K562 (cell line): ENCODE data around the gene ASIC3. TPM values are rescaled to one million over a fixed set of nuclear protein-coding genes. Genes with fewer than 3 reads are reported as not detected.

Experiments
- CBX5 ChIP-seq: IDR thresholded peaks from 2 replicates; pipeline ENCODE4 v1.6.1; 2014; ENCODE audit warnings: low read depth, borderline replicate concordance
- CCAR2 ChIP-seq: fragments of 200-400 bp; formaldehyde crosslinking; IDR thresholded peaks from 2 replicates; pipeline ENCODE4 v1.6.1; 2017; ENCODE audit warnings: mild to moderate bottlenecking, low read depth, low read length
- EHMT2 ChIP-seq: fragments of 450-650 bp; IDR thresholded peaks from 2 replicates; pipeline ENCODE4 v1.6.1; 2018; ENCODE audit warnings: antibody characterized with exemption
- ELF2 ChIP-seq: fragments of 250-450 bp; sonication (Bioruptor Pico); IDR thresholded peaks from 2 replicates; pipeline ENCODE4 v1.5.0; 2021; ENCODE audit warnings: mild to moderate bottlenecking
- ETV1 ChIP-seq: fragments of 450-650 bp; conservative IDR thresholded peaks from 2 replicates; pipeline ENCODE4 v1.6.1; 2016; ENCODE audit warnings: missing genetic modification characterization, control low read depth, low read depth, missing compliant biosample characterization
- EZH2 ChIP-seq: IDR thresholded peaks from 2 replicates; pipeline ENCODE4 v1.6.1; 2012; ENCODE audit warnings: low read depth, mild to moderate bottlenecking, inconsistent platforms, low read length, borderline replicate concordance
- KAT7 ChIP-seq: sonication (generic); formaldehyde crosslinking; IDR thresholded peaks from 2 replicates; pipeline ENCODE4 v1.8.0; 2022; ENCODE audit warnings: missing genetic modification reagents, mild to moderate bottlenecking, borderline replicate concordance
- KAT8 ChIP-seq: fragments of 450-650 bp; IDR thresholded peaks from 2 replicates; pipeline ENCODE4 v1.6.1; 2016; ENCODE audit warnings: low read depth, mild to moderate bottlenecking
- KHSRP ChIP-seq: fragments of 450-650 bp; IDR thresholded peaks from 2 replicates; pipeline ENCODE4 v1.6.1; 2017
- KLF6 ChIP-seq: fragments of 250-450 bp; sonication (Bioruptor Pico); IDR thresholded peaks from 2 replicates; pipeline ENCODE4 v1.4.0; 2020; ENCODE audit warnings: mild to moderate bottlenecking, moderate library complexity, borderline replicate concordance
- NFIX ChIP-seq: fragments of 250-450 bp; sonication (Bioruptor Pico); IDR thresholded peaks from 2 replicates; pipeline ENCODE4 v1.4.0; 2020; ENCODE audit warnings: low read depth, mild to moderate bottlenecking, moderate library complexity
- POLR2AphosphoS5 ChIP-seq: IDR thresholded peaks from 2 replicates; pipeline ENCODE4 v1.6.1; 2011; ENCODE audit warnings: mild to moderate bottlenecking, low read depth, low read length, moderate library complexity; ENCODE audit not compliant: control insufficient read depth, insufficient read depth
- PTBP1 ChIP-seq: fragments of 200-400 bp; formaldehyde crosslinking; IDR thresholded peaks from 2 replicates; pipeline ENCODE4 v1.6.1; 2017; ENCODE audit warnings: low read depth, low read length
- SMARCB1 ChIP-seq: IDR thresholded peaks from 2 replicates; pipeline ENCODE4 v1.6.1; 2011; ENCODE audit warnings: improper control_type of control experiment, low read depth; ENCODE audit not compliant: insufficient read length
- STAG1 ChIP-seq: sonication (generic); formaldehyde crosslinking; IDR thresholded peaks from 2 replicates; pipeline ENCODE4 v1.5.0; 2020; ENCODE audit warnings: missing genetic modification reagents, borderline replicate concordance
- TRIM24 ChIP-seq, 2 experiments: fragments of 450-650 bp; IDR thresholded peaks; 2 replicates each; pipeline ENCODE4 v1.6.1; 2016
- ZBTB17 ChIP-seq: fragments of 450-650 bp; formaldehyde crosslinking; IDR thresholded peaks from 2 replicates; pipeline ENCODE4 v1.4.0; 2020; ENCODE audit warnings: mild to moderate bottlenecking
- ZNF551 ChIP-seq: fragments of 250-450 bp; sonication (Bioruptor Pico); IDR thresholded peaks from 2 replicates; pipeline ENCODE4 v1.5.0; 2021; ENCODE audit warnings: mild to moderate bottlenecking, moderate library complexity
- ZNF764 ChIP-seq: fragments of 250-450 bp; sonication (Bioruptor Pico); IDR thresholded peaks from 2 replicates; pipeline ENCODE4 v1.4.0; 2020; ENCODE audit warnings: low read depth, mild to moderate bottlenecking, moderate library complexity
- polyA plus RNA-seq, 8 experiments: library from polyadenylated mRNA; depleted of rRNA in 4 of 8; stranded (reverse) in 5 of 8; unstranded in 3 of 8; fragments of >200 nt; fragmentation: Nextera tagmentation in 2 of 8; fragmentation: Illumina TruSeq in 1 of 8; extraction: Ambion mirVana in 2 of 8; extraction: Trizol in 1 of 8; gene quantifications; 2 replicates each; pipeline versions ENCODE4 v1.2.1 to v1.2.3, GENCODE V29; 2011 to 2014; ENCODE audit warnings: inconsistent platforms in 1 of 8, missing spikeins in 1 of 8
- total RNA-seq, 7 experiments: library from RNA; depleted of rRNA in 6 of 7; stranded (reverse); fragments of >200 nt in 6 of 7; fragmentation: Illumina TruSeq in 2 of 7; extraction: Trizol in 2 of 7; gene quantifications; 2 replicates each; pipeline versions ENCODE4 v1.2.1 to v1.2.3, GENCODE V29; 2011 to 2021; ENCODE audit warnings: low replicate concordance in 1 of 7
- TF ChIP-seq, protein P1 (sequence below), 2 experiments: fragments of 450-650 bp in 1 of 2; sonication (generic) in 1 of 2; formaldehyde crosslinking; conservative IDR thresholded peaks; 2 replicates each; pipeline versions ENCODE4 v1.4.0 to v1.8.1; 2020 to 2022; ENCODE audit warnings: mild to moderate bottlenecking in 1 of 2, missing genetic modification reagents in 1 of 2
- TF ChIP-seq, protein P2 (sequence below): fragments of 250-450 bp; sonication (Bioruptor Pico); IDR thresholded peaks from 2 replicates; pipeline ENCODE4 v1.8.0; 2021; ENCODE audit warnings: moderate library complexity, mild to moderate bottlenecking, inconsistent platforms
- TF ChIP-seq, protein P3 (sequence below): fragments of 450-650 bp; formaldehyde crosslinking; IDR thresholded peaks from 2 replicates; pipeline ENCODE4 v1.4.0; 2020; ENCODE audit warnings: mild to moderate bottlenecking, moderate library complexity
- TF ChIP-seq, protein P4 (sequence below): fragments of 450-650 bp; IDR thresholded peaks from 2 replicates; pipeline ENCODE4 v1.6.1; 2018; ENCODE audit not compliant: partially characterized antibody

ASIC3 gene
- total and polyA plus RNA-seq, 9 of the 15 experiments (the other 6 are each of a cell fraction or from before 2014, with no cell fraction given) = 0.11 to 5.0 (median 0.87) TPM

DNA sequence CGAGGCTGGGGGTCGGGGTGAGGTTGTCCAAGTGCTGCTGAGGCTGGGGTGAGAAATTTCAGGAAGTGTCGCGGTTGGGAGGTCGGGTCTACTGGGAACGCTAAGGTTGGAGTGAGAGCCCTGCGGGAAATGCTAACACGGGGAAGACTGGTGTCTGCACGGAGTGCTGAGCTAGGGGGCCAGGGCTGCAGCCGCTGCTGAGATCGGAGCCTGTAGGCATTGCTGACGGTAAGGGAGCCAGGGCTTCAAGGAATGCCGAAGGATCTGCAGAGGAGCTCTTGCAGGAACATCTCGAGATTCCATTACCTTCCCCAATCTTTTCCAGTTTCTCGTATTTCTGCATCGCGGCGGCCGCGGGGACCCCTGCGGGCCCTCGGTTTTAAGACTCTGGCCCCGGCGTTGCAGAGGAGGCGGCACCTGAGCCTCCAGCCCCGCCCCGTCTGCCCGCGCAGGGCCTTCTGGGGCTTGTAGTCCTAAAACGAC, 9.2 kb downstream of the ASIC3 start, which contains the start of gene CDK5 (continued):
- TF ChIP-seq ZBTB17 (no peak), KAT7 (no peak), TRIM24 (IDR thresholded peaks at IDR 0.05) (no peak), KLF6 (0 out of 2 replicates have a peak, but pooled peaks have one; percentile 7), KAT8 (no peak), NFIX (CRISPR knock-in tag) (no peak), POLR2AphosphoS5 (no peak), EZH2 (no peak), ETV1 (tag) (no peak), EHMT2 (no peak), CCAR2 (no peak), SMARCB1 (no peak), CBX5 (no peak), PTBP1 (no peak), ZNF551 (CRISPR knock-in tag) (no peak), ELF2 (CRISPR knock-in tag) (no peak), STAG1 (CRISPR knock-in tag) (peak; percentile 25; the same call in 1 of the 2 replicates), KHSRP (no peak), ZNF764 (CRISPR knock-in tag) (no peak)
- TF ChIP-seq, protein P1, sequence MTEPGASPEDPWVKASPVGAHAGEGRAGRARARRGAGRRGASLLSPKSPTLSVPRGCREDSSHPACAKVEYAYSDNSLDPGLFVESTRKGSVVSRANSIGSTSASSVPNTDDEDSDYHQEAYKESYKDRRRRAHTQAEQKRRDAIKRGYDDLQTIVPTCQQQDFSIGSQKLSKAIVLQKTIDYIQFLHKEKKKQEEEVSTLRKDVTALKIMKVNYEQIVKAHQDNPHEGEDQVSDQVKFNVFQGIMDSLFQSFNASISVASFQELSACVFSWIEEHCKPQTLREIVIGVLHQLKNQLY (CRISPR knock-in tag; conservative IDR thresholded peaks at IDR 0.05) = no peak
- TF ChIP-seq, protein P2, sequence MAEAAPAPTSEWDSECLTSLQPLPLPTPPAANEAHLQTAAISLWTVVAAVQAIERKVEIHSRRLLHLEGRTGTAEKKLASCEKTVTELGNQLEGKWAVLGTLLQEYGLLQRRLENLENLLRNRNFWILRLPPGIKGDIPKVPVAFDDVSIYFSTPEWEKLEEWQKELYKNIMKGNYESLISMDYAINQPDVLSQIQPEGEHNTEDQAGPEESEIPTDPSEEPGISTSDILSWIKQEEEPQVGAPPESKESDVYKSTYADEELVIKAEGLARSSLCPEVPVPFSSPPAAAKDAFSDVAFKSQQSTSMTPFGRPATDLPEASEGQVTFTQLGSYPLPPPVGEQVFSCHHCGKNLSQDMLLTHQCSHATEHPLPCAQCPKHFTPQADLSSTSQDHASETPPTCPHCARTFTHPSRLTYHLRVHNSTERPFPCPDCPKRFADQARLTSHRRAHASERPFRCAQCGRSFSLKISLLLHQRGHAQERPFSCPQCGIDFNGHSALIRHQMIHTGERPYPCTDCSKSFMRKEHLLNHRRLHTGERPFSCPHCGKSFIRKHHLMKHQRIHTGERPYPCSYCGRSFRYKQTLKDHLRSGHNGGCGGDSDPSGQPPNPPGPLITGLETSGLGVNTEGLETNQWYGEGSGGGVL (CRISPR knock-in tag) = no peak
- TF ChIP-seq, protein P3, sequence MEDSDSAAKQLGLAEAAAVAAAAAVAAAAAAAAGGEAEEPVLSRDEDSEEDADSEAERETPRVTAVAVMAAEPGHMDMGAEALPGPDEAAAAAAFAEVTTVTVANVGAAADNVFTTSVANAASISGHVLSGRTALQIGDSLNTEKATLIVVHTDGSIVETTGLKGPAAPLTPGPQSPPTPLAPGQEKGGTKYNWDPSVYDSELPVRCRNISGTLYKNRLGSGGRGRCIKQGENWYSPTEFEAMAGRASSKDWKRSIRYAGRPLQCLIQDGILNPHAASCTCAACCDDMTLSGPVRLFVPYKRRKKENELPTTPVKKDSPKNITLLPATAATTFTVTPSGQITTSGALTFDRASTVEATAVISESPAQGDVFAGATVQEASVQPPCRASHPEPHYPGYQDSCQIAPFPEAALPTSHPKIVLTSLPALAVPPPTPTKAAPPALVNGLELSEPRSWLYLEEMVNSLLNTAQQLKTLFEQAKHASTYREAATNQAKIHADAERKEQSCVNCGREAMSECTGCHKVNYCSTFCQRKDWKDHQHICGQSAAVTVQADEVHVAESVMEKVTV (CRISPR knock-in tag) = 0 out of 2 replicates have a peak, but pooled peaks have one; percentile 25
- TF ChIP-seq, protein P4, sequence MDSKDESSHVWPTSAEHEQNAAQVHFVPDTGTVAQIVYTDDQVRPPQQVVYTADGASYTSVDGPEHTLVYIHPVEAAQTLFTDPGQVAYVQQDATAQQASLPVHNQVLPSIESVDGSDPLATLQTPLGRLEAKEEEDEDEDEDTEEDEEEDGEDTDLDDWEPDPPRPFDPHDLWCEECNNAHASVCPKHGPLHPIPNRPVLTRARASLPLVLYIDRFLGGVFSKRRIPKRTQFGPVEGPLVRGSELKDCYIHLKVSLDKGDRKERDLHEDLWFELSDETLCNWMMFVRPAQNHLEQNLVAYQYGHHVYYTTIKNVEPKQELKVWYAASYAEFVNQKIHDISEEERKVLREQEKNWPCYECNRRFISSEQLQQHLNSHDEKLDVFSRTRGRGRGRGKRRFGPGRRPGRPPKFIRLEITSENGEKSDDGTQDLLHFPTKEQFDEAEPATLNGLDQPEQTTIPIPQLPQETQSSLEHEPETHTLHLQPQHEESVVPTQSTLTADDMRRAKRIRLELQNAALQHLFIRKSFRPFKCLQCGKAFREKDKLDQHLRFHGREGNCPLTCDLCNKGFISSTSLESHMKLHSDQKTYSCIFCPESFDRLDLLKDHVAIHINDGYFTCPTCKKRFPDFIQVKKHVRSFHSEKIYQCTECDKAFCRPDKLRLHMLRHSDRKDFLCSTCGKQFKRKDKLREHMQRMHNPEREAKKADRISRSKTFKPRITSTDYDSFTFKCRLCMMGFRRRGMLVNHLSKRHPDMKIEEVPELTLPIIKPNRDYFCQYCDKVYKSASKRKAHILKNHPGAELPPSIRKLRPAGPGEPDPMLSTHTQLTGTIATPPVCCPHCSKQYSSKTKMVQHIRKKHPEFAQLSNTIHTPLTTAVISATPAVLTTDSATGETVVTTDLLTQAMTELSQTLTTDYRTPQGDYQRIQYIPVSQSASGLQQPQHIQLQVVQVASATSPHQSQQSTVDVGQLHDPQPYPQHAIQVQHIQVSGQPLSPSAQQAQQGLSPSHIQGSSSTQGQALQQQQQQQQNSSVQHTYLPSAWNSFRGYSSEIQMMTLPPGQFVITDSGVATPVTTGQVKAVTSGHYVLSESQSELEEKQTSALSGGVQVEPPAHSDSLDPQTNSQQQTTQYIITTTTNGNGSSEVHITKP = no peak
